Sigmoid colon (tissue), 7 donors: ENCODE measurements around the gene SMC1B. TPM values are rescaled to one million over a fixed set of nuclear protein-coding genes. Genes with fewer than 3 reads are reported as not detected.
"Not testable (repeated sequence)": the region's sequence is repeated elsewhere in the genome, so short reads cannot be mapped to it uniquely, and the experiment has no call there.

Experiments used
- DNase-seq: peaks from one replicate; pipeline ENCODE4 v3.0.0-alpha.2; 2019
- H3K27ac ChIP-seq, 4 donors: fragments of 200-600 bp; sonication (generic); one replicate each; pipeline ENCODE4 v1.5.1; 2016 to 2019; ENCODE audit warnings: mild to moderate bottlenecking in 1 of 4
- H3K27me3 ChIP-seq, 3 donors: fragments of 200-600 bp; sonication (generic); one replicate each; pipeline ENCODE4 v1.5.1; 2019; ENCODE audit warnings: mild to moderate bottlenecking in 1 of 3
- H3K36me3 ChIP-seq, 4 donors: fragments of 200-600 bp; sonication (generic); one replicate each; pipeline ENCODE4 v1.5.1; 2016 to 2019
- H3K4me1 ChIP-seq, 4 donors: fragments of 200-600 bp; sonication (generic); one replicate each; pipeline ENCODE4 v1.5.1; 2017 to 2019
- H3K4me3 ChIP-seq, 4 donors: fragments of 200-600 bp; sonication (generic); one replicate each; pipeline ENCODE4 v1.5.1; 2017 to 2019; ENCODE audit warnings: mild to moderate bottlenecking in 2 of 4, moderate library complexity in 1 of 4
- H3K9me3 ChIP-seq, 4 donors: fragments of 200-600 bp in 3 of 4; sonication (generic) in 3 of 4; one replicate each; pipeline versions ENCODE4 v1.5.1 to v1.6.1; 2013 to 2019
- CTCF ChIP-seq, 4 experiments: fragments of 450-650 bp in 3 of 4; fragments of 200-600 bp in 1 of 4; IDR thresholded peaks; one replicate each; pipeline ENCODE4 v1.5.1; 2016 to 2019; ENCODE audit warnings: antibody characterized with exemption in 4 of 4, mild to moderate bottlenecking in 3 of 4, moderate library complexity in 2 of 4
- EP300 ChIP-seq, 4 donors: sonication (generic); formaldehyde crosslinking; IDR thresholded peaks; one replicate each; pipeline ENCODE4 v1.6.1; 2017; ENCODE audit warnings: antibody characterized with exemption in 4 of 4
- POLR2A ChIP-seq, 2 donors: fragments of 450-650 bp; IDR thresholded peaks; one replicate each; pipeline ENCODE4 v1.6.1; 2016; ENCODE audit warnings: antibody characterized with exemption in 2 of 2, mild to moderate bottlenecking in 2 of 2, moderate library complexity in 2 of 2
- POLR2AphosphoS5 ChIP-seq, 4 donors: sonication (generic); formaldehyde crosslinking; IDR thresholded peaks; one replicate each; pipeline ENCODE4 v1.6.1; 2017; ENCODE audit warnings: antibody characterized with exemption in 4 of 4
- WGBS, 2 donors: extraction: QIAGEN DNeasy Blood & Tissue Kit; methylation state at CpG; one replicate each; pipeline ENCODE4 v1.1.7; 2013; 5-methylcytosine and 5-hydroxymethylcytosine counted together
- intact Hi-C: fragments of 100-400 bp; cut with DNase I; formaldehyde crosslinking; loops from one replicate; pipeline ENCODE4 v1.15.1; 2023
- polyA plus RNA-seq, 3 donors: library from polyadenylated mRNA; stranded (reverse); fragments of 200-250 nt; gene quantifications; one replicate each; pipeline ENCODE4 v1.2.3, GENCODE V29; 2013
- total RNA-seq, 4 donors: library from RNA; depleted of rRNA; stranded (reverse); fragments of >200 nt; gene quantifications; one replicate each; pipeline ENCODE4 v1.1.0, GENCODE V29; 2016
- donor health status: healthy with polysubstance abuse.
- donor health status: Bipolar disorder and iron deficiency.
- donor health status: healthy.

The SMC1B gene
- total and polyA plus RNA-seq, 7 donors = 0.07 TPM; not detected in 6

GRCh38 chr22:45450101-45450785 lies 36.8 kb upstream of the SMC1B start:
- no peaks in the 10 kb centered on the region for H3K27me3 ChIP-seq
- H3K9me3 ChIP-seq = no peaks in the 10 kb centered on the region
- no peak overlapping the region for H3K4me3 ChIP-seq
- 89 to 91% methylated on average over 16 of the region's 16 CpGs for WGBS, 2 donors
- DNase-seq = no peak
- H3K36me3 ChIP-seq = no peaks in the 10 kb centered on the region
- intact Hi-C loops = loop anchor here (5.0 kb wide), 1 partner anchor 47 kb away; no protein-coding TSS in a partner anchor
- H3K4me1 ChIP-seq = peaks cover 0 to 10% (median 6%) of the 10 kb centered on the region in 4 donors
- no peak for TF ChIP-seq EP300 (IDR thresholded peaks at IDR 0.05)
- no peak for TF ChIP-seq POLR2AphosphoS5 (IDR thresholded peaks at IDR 0.05)
- no peak for TF ChIP-seq CTCF (IDR thresholded peaks at IDR 0.05)
- no peak for TF ChIP-seq POLR2A (IDR thresholded peaks at IDR 0.05)
- peak overlapping the region; percentile 59 to 72 (median 68) for H3K27ac ChIP-seq

DNA sequence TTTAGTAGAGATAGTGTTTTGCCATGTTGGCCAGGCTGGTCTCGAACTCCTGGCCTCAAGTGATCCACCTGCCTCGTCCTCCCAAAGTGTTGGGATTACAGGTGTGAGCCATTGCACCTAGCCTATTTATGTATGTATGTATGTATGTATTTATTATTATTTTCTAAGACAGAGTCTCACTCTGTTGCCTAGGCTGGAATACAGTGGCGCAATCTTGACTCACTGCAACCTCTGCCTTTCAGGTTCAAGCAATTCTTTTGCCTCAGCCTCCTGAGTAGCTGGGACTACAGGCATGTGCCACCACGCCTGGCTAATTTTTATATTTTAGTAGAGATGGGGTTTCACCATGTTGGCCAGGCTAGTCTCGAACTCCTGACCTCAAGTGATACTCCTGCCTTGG lies 36.0 kb upstream of the SMC1B start:
- H3K4me3 ChIP-seq, H3K36me3 ChIP-seq, intact Hi-C loops, DNase-seq, H3K9me3 ChIP-seq, H3K27me3 ChIP-seq: not testable (repeated sequence)
- 88 to 90% methylated on average over 5 of the region's 5 CpGs for WGBS, 2 donors
- Histone ChIP-seq H3K27ac (peak overlapping the region in 3 of 4 donors; percentile 59 to 70 (median 65)), H3K4me1 (peaks cover 0 to 10% (median 6%) of the 10 kb centered on the region in 4 donors)

DNA sequence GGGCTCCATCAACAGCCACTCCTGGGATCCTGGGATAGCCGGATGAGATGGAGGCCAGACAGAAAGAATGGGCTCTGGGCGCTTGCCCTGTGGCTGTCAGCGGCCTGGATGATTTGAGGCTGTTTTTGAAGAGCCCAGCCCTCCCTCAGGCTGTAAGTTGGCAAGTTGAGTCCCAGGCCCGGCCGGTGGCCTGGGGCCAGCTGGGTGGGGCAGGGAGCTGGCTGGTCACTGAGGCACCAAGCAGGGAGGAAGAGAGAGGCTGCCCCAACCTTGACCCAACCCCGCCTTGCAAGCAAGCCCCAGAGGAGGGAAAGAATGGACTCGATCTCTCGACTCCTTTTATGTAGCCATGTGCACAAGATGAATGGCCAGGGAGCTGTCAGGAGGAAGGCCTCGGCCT lies 35.0 kb upstream of the SMC1B start:
- intact Hi-C loops = no loop called here
- peaks cover 0 to 10% (median 6%) of the 10 kb centered on the region in 4 donors for H3K4me1 ChIP-seq

GRCh38 chr22:45447596-45447995 lies 34.2 kb upstream of the SMC1B start:
- H3K27me3 ChIP-seq = not testable (repeated sequence)
- 93 to 94% methylated on average over 4 of the region's 4 CpGs for WGBS, 2 donors

More for the DNA sequence above, 35.0 kb upstream of the SMC1B start:
- Histone ChIP-seq H3K27me3 (no peaks in the 10 kb centered on the region), H3K9me3 (no peaks in the 10 kb centered on the region), H3K27ac (peak overlapping the region in 1 of 4 donors; percentile 32), H3K36me3 (no peaks in the 10 kb centered on the region), H3K4me3 (no peak overlapping the region)
- TF ChIP-seq POLR2AphosphoS5 (IDR thresholded peaks at IDR 0.05) = peak in 1 of 4 donors; percentile 30
- no peak for TF ChIP-seq EP300 (IDR thresholded peaks at IDR 0.05)
- no peak for TF ChIP-seq POLR2A (IDR thresholded peaks at IDR 0.05)
- peak; percentile 79 for DNase-seq
- WGBS, 2 donors = 68 to 72% methylated on average over 9 of the region's 9 CpGs

GRCh38 chr22:45446216-45446615 lies 32.8 kb upstream of the SMC1B start:
- Histone ChIP-seq H3K36me3 (no peaks in the 10 kb centered on the region), H3K9me3 (no peaks in the 10 kb centered on the region), H3K4me1 (peaks cover 0 to 10% (median 3%) of the 10 kb centered on the region in 4 donors), H3K27ac (no peak overlapping the region), H3K4me3 (no peak overlapping the region), H3K27me3 (no peaks in the 10 kb centered on the region)
- no peak for TF ChIP-seq POLR2AphosphoS5 (IDR thresholded peaks at IDR 0.05)
- no peak for TF ChIP-seq POLR2A (IDR thresholded peaks at IDR 0.05)
- no peak for TF ChIP-seq EP300 (IDR thresholded peaks at IDR 0.05)
- no peak for TF ChIP-seq CTCF (IDR thresholded peaks at IDR 0.05)
- intact Hi-C loops = no loop called here
- WGBS, 2 donors = 88 to 90% methylated on average over 5 of the region's 5 CpGs
- no peak for DNase-seq

More at GRCh38 chr22:45447596-45447995, 34.2 kb upstream of the SMC1B start:
- DNase-seq, H3K4me3 ChIP-seq, H3K27ac ChIP-seq, intact Hi-C loops, H3K9me3 ChIP-seq, H3K4me1 ChIP-seq, H3K36me3 ChIP-seq: not testable (repeated sequence)

- no peak for TF ChIP-seq CTCF (IDR thresholded peaks at IDR 0.05)
- TF ChIP-seq POLR2A (IDR thresholded peaks at IDR 0.05) = no peak
- no peak for TF ChIP-seq POLR2AphosphoS5 (IDR thresholded peaks at IDR 0.05)
- no peak for TF ChIP-seq EP300 (IDR thresholded peaks at IDR 0.05)
- WGBS, 2 donors = 93% methylated on average over 14 of the region's 14 CpGs
- H3K4me1 ChIP-seq = peaks cover 0 to 7% (median 4%) of the 10 kb centered on the region in 4 donors
- no peak overlapping the region for H3K27ac ChIP-seq
- H3K36me3 ChIP-seq = no peaks in the 10 kb centered on the region
- no peaks in the 10 kb centered on the region for H3K27me3 ChIP-seq
- intact Hi-C loops = no loop called here
- no peak for DNase-seq
- no peaks in the 10 kb centered on the region for H3K9me3 ChIP-seq
- H3K4me3 ChIP-seq = no peak overlapping the region
These were observed 31.8 kb upstream of the SMC1B start for GRCh38 chr22:45445031-45445710.
